T-helper 17 cell (primary cell): ENCODE data around the gene DPM3. TPM values are rescaled to one million over a fixed set of nuclear protein-coding genes. Genes with fewer than 3 reads are reported as not detected.
"Not testable (repeated sequence)": the region's sequence is repeated elsewhere in the genome, so short reads cannot be mapped to it uniquely, and the experiment has no call there.

ENCODE experiments used
- ATAC-seq: fragments of 150-1000 bp; cut with Tn5 transposase; 2 replicates; pipeline ENCODE4 v1.10.0; 2021; ENCODE audit warnings: mild to moderate bottlenecking, moderate library complexity
- DNase-seq, 3 donors: peaks; one replicate each; pipeline versions ENCODE4 v3.0.0 to v3.0.0-alpha.2; 2020 to 2021
- H3K9me3 ChIP-seq: one replicate; pipeline ENCODE4 v1.7.0; 2013; ENCODE audit warnings: low read length, mild to moderate bottlenecking; ENCODE audit not compliant: control insufficient read depth, poor library complexity, severe bottlenecking
- H3K27ac Mint-ChIP-seq: one replicate; pipeline ENCODE4 v1.8.0; 2022; ENCODE audit warnings: mild to moderate bottlenecking, moderate library complexity, mixed read lengths
- H3K27me3 Mint-ChIP-seq: one replicate; pipeline ENCODE4 v1.8.0; 2022; ENCODE audit warnings: mixed read lengths
- H3K36me3 Mint-ChIP-seq: one replicate; pipeline ENCODE4 v1.8.0; 2022; ENCODE audit warnings: low read depth, mixed read lengths
- H3K4me1 Mint-ChIP-seq: one replicate; pipeline ENCODE4 v1.8.0; 2022; ENCODE audit warnings: mild to moderate bottlenecking, mixed read lengths
- H3K4me3 Mint-ChIP-seq: one replicate; pipeline ENCODE4 v1.8.0; 2022; ENCODE audit warnings: mild to moderate bottlenecking, moderate library complexity, mixed read lengths
- total RNA-seq, 4 donors: library from RNA in 2 of 4; stranded (reverse) in 2 of 4; gene quantifications; one replicate each; pipeline ENCODE4 v1.2.3 and lab custom pipeline; 2022 to 2026

The DPM3 gene
- total RNA-seq, 2 donors from 2014 or later = 32.1 to 36.0 TPM

DNA sequence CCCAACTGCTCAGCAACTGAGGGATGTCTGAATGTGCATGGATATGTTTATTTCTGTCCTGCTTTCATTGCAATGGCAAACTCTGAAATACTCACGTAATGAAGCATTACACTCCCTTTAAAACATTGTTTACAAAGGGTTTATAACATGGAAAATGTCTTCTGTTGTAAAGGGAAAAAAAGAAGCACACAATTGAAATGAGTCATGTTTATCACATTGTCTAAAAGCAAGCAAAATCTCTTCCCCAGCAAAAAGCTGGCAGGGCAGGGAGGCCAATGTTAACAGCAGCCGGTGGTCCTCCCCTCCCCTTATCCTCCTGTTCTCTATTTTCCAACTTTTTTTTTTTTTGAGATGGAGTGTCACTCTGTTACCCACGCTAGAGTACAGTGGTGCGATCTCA, 16.5 kb downstream of the DPM3 start:
- H3K36me3 Mint-ChIP-seq = no peaks in the 10 kb centered on the region
- H3K9me3 ChIP-seq = no peaks in the 10 kb centered on the region
- ATAC-seq (no peak), DNase-seq (no peak)
- H3K4me3 Mint-ChIP-seq = no peak overlapping the region
- no peak overlapping the region for H3K27ac Mint-ChIP-seq
- H3K4me1 Mint-ChIP-seq = peaks cover 17% of the 10 kb centered on the region
- H3K27me3 Mint-ChIP-seq = peaks cover 26% of the 10 kb centered on the region

DNA sequence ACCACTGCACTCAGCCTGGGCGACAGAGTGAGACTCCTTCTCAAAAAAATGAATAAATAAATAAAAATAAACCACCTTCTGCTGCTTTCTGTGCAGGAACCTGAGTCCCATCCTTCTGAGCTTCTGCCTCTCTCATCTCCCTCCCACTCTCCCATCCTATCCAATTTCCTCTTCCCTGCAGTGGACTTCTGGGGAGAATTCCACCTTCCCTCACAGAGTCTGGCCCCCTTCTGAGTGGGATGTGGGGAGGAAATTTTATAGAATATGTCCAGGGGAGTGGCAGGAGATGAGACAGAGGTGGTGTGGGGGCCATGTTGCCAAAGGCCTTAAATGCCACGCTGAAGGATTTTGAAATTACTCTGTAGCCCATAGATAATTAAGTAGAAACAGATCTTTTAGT, 18.0 kb downstream of the DPM3 start:
- no peak for ATAC-seq

DNA sequence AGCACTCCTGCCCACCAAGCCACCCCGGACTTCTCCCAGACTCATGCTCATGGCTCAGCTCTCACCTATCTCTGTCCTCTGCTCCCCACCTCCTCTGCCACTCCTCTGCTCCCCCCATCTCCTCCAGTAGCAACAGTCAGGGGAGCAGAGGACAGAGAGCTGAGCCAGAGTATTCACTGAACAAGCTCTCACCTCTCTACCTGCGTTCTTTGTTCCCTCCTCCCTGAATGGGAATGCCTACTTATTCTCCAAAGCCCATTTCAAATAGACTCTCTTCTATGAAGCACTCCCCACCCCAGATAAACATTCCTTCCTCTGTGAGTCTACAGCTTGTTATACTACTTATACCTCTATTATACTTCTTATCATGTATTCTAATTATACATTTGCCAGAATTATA, 19.1 kb downstream of the DPM3 start:
- Mint-ChIP-seq H3K27me3 (peaks cover 15% of the 10 kb centered on the region), H3K4me3 (no peak overlapping the region), H3K36me3 (no peaks in the 10 kb centered on the region), H3K4me1 (no peaks in the 10 kb centered on the region), H3K27ac (no peak overlapping the region)
- no peaks in the 10 kb centered on the region for H3K9me3 ChIP-seq
- DNase-seq = no peak
- ATAC-seq = no peak

More for the DNA sequence above, 18.0 kb downstream of the DPM3 start:
- no peak overlapping the region for H3K4me3 Mint-ChIP-seq
- H3K4me1 Mint-ChIP-seq = peaks cover 7% of the 10 kb centered on the region
- H3K27ac Mint-ChIP-seq = no peak overlapping the region
- H3K9me3 ChIP-seq = no peaks in the 10 kb centered on the region
- no peaks in the 10 kb centered on the region for H3K36me3 Mint-ChIP-seq
- peaks cover 18% of the 10 kb centered on the region for H3K27me3 Mint-ChIP-seq
- no peak for DNase-seq

DNA sequence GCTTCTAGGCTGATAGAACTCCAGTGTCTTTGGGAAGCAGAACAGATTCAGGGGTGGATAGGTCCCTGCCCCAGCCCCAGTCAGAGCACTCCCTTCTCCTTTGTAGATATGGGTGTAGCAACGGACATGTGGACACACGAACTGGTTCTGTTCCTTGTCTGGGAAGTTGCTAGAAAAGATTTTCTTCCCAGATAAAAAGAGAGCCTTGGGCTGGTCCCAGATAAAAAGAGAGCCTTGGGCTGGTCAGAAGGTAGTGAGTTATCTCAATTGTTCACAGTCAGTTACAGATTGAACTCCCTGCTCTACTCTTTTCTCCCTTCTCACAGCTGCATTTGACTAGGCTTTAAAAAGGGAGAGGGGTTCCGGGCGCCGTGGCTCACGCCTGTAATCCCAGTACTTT, 20.1 kb downstream of the DPM3 start:
- DNase-seq (no peak), ATAC-seq (no peak)
- no peaks in the 10 kb centered on the region for H3K9me3 ChIP-seq
- no peak overlapping the region for H3K4me3 Mint-ChIP-seq
- H3K27ac Mint-ChIP-seq = no peak overlapping the region
- H3K36me3 Mint-ChIP-seq = no peaks in the 10 kb centered on the region
- H3K4me1 Mint-ChIP-seq = no peaks in the 10 kb centered on the region
- peaks cover 19% of the 10 kb centered on the region for H3K27me3 Mint-ChIP-seq

DNA sequence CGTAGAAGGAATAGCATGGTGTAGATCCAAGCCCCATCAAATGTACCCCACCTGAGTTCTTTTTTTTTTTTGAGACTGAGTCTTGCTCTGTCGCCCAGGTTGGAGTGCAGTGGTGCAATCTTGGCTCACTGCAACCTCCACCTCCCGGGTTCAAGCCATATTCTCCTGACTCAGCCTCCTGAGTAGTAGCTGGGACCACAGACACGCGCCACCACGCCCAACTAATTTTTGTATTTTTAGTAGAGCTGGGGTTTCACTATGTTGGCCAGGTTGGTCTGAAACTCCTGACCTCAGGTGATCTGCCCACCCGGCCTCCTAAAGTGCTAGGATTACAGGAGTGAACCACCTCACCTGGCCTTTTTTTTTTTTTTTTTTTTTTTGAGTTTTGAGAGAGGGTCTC, 22.2 kb downstream of the DPM3 start:
- not testable (repeated sequence) for H3K36me3 Mint-ChIP-seq, H3K9me3 ChIP-seq, H3K4me1 Mint-ChIP-seq, DNase-seq, H3K27ac Mint-ChIP-seq, ATAC-seq, H3K4me3 Mint-ChIP-seq
- peaks cover 23% of the 10 kb centered on the region for H3K27me3 Mint-ChIP-seq

DNA sequence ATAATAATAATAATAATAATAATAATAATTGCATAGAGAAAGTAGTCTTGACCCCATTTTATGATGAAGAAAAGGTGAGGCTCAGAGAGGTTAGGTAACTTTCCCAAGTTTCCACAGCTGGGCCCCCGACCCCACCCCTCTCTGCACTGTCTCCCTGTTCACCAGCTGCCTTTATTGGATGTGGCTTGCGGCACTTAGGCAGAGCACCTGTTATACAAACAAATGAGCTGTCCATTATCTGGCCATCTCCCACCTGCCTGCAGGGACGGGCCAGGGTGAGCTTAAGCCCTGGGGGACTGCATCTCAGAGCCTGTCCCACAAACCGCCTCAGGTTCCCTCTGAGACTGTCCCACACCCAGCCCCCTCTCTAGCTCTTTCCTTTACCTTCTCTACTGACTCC, 22.7 kb downstream of the DPM3 start:
- H3K9me3 ChIP-seq = no peaks in the 10 kb centered on the region
- Mint-ChIP-seq H3K36me3 (no peaks in the 10 kb centered on the region), H3K27ac (no peak overlapping the region), H3K4me1 (peaks cover 2% of the 10 kb centered on the region), H3K4me3 (no peak overlapping the region), H3K27me3 (peaks cover 23% of the 10 kb centered on the region)
- no peak for ATAC-seq
- no peak for DNase-seq

DNA sequence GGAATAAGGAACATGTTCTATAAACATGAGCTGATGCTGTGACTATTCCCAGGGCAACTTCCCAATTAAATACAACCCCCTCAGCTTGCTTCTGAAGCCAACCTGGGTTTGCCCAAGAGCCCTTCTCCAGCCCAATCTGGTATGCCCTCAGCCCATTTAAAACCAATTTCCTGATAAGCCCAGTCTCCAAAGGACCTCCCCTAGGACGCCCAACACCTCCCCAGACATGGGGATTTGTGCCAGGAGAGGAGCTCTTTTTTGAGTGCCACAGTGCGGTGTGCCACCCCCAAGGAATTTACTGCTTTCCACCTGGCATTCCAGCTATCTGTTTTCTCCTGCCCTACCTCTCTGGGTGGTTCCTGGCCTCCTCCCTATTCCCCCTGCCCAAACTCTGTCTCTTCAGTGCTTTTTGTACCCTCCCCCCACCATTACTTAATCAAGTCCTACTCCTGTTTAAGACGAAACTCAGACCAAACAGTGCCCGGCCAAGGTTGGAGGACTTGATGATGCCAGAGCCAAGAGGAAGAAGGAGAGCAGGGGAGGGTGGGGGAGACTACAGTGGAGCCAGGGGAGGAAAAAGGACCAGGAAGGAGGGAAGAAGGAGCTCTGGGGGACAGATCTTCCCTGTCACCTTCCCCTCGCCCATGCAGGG, 24.1 kb downstream of the DPM3 start:
- no peaks in the 10 kb centered on the region for H3K9me3 ChIP-seq
- Mint-ChIP-seq H3K36me3 (no peaks in the 10 kb centered on the region), H3K27ac (no peak overlapping the region), H3K27me3 (peaks cover 22% of the 10 kb centered on the region), H3K4me3 (no peak overlapping the region), H3K4me1 (peaks cover 2% of the 10 kb centered on the region)
- ATAC-seq (no peak), DNase-seq (no peak)

DNA sequence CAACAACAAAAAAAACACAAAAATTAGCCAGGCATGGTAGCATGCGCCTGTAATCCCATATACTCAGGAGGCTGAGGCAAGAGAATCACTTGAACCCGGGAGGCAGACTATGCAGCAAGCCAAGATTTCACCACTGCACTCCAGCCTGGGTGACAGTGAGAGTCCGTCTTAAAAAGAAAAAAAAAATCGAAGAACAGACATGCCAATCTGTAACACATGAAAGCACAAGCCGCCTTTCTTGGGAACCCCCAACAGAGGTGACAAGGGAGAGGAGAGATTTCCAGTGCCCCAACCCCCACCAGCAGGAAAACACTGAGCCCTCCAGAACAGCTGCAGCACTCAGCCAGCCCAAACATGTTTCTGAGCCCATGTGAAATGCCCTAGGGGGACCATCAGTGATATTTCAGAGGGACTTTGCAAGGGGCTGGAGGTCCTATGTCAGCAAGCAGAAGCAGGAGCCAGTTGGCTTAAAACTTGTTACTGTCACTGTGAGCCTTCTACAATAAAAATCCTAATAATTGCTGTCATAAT, 26.8 kb downstream of the DPM3 start:
- DNase-seq (no peak), ATAC-seq (no peak)
- H3K27ac Mint-ChIP-seq = no peak overlapping the region
- no peaks in the 10 kb centered on the region for H3K9me3 ChIP-seq
- peaks cover 18% of the 10 kb centered on the region for H3K27me3 Mint-ChIP-seq
- no peak overlapping the region for H3K4me3 Mint-ChIP-seq
- H3K36me3 Mint-ChIP-seq = no peaks in the 10 kb centered on the region
- peaks cover 6% of the 10 kb centered on the region for H3K4me1 Mint-ChIP-seq

DNA sequence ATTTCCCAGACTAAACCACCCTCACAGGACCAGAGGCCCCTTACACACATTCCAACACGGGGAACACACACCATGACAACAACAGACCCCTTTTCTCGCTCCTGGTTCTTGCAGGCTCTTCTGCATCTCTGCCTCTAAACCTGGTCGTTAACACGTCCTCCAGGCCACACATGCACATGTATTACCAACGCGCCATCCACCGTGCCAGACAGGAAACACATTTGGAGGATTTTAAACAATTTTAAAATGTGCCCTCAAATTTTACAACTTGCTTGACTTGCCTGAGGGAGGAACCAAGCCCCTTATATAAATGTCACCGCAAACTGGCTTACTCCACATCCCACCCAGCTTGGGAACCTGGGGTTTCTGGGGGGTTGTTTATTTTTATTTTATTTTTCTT, 29.5 kb downstream of the DPM3 start:
- no peaks in the 10 kb centered on the region for H3K36me3 Mint-ChIP-seq
- DNase-seq (no peak), ATAC-seq (no peak)
- no peaks in the 10 kb centered on the region for H3K9me3 ChIP-seq
- no peak overlapping the region for H3K27ac Mint-ChIP-seq
- H3K4me3 Mint-ChIP-seq = no peak overlapping the region
- H3K4me1 Mint-ChIP-seq = peaks cover 6% of the 10 kb centered on the region
- H3K27me3 Mint-ChIP-seq = peaks cover 11% of the 10 kb centered on the region

DNA sequence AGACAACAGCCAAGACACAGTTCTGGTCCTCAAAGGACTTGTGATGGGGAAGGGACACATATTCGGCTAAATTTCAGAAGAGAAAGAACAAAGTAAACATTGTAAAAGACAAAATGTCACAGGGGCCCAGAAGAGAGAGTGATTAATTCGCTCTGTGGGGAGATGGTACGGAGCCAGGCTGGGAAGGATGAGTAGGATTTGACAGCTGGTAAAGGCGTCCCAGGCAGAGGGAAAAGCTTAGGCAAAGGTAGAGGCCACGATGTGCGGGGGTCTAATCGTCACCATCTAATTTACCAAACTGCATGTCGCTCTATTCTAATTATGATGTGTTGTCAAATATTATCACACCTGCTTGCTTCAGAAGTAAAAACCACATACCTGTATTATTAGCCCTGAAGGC, 29.9 kb downstream of the DPM3 start:
- Mint-ChIP-seq H3K27me3 (peaks cover 15% of the 10 kb centered on the region), H3K36me3 (peaks cover 3% of the 10 kb centered on the region)
- H3K9me3 ChIP-seq = no peaks in the 10 kb centered on the region

DNA sequence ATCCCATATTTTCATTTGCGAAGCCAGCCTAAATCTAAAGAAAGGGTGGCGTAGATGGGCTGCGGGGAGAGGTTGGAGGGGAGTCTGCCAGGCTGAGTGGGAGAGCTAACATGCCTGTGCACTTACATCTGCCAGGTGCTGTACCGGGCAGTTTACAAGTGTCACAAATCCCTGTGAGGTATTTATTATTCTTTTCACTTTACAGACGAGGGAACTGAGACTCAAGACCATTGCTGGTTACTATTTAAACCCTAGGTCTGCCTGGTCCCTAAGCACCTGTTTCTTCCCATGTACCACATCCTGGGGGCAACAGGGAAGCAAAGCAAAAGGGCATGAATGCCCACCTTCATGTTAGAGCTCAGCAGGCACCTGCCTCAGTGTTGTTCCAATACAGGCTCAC, 32.0 kb downstream of the DPM3 start:
- Mint-ChIP-seq H3K4me3 (no peak overlapping the region), H3K4me1 (peaks cover 4% of the 10 kb centered on the region), H3K36me3 (peaks cover 3% of the 10 kb centered on the region), H3K27ac (no peak overlapping the region), H3K27me3 (peaks cover 17% of the 10 kb centered on the region)
- DNase-seq (no peak), ATAC-seq (no peak)
- H3K9me3 ChIP-seq = no peaks in the 10 kb centered on the region

More for the DNA sequence above, 29.9 kb downstream of the DPM3 start:
- ATAC-seq (no peak), DNase-seq (no peak)
- Mint-ChIP-seq H3K27ac (no peak overlapping the region), H3K4me3 (no peak overlapping the region), H3K4me1 (peaks cover 6% of the 10 kb centered on the region)

DNA sequence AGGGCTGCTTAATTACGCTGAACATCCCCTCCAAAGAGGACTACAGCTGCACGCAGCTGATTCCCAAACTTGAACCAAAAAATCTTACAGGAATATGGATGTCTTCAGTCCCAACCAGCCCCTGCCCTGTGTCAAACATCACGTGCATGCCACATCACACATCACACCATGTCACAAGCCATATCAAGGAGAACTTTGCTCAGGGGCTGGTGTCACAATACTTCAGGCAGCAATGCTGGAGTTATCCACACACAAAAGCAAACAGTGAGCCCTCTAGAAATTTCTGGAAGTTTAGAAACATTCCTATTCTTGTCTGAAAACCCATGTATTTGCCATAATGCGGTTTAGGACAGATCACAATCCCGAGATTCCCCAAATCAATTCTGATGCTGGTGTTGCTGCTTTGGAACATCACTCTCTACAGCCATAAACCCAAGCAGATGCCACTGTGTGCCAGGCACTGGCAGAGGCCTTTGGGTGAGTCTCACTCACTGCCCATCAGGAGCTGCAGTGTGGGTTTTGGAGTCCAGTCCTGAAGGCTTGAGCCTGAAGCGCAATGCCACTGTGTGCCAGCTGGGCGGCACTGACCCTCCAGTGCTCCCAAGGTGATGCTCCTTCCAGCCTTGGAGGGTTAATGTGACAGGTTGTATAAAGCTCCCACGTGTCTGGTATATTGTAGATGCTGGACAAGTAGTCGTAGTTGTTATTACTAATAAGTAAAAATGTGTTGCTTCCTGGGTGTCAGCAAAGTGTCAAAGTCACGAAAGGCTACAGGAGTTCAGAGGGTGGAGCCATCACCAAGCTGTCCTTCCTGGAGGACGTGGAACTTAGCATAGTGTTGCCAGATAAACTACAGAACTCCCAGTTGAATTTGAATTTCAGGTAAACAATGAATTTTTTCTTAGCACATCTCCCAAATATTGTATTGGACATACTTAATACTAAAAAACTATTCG, 32.7 kb downstream of the DPM3 start:
- ATAC-seq (no peak), DNase-seq (no peak)
- H3K4me1 Mint-ChIP-seq = peaks cover 4% of the 10 kb centered on the region
- peaks cover 3% of the 10 kb centered on the region for H3K36me3 Mint-ChIP-seq
- H3K27ac Mint-ChIP-seq = no peak overlapping the region
- peaks cover 17% of the 10 kb centered on the region for H3K27me3 Mint-ChIP-seq
- H3K4me3 Mint-ChIP-seq = no peak overlapping the region
- H3K9me3 ChIP-seq = no peaks in the 10 kb centered on the region

DNA sequence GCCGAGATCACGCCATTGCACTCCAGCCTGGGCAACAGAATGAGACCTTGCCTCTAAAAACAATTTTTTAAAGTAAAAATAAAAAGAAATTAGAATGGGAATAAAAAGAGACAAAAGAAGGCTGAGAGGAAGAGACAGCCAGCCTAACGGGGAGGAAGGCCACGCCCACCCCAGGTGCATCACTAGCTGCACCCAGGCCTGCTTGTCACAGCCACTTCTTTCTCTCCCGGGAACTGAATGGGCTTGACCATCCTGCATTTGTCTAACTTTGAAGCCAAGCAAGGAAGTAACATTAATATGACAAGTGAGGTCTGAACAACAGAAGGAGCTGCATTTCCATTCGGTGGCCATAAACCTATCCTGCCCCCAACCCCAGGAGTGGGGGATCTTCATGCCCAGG, 33.5 kb downstream of the DPM3 start:
- ATAC-seq = no peak
- Mint-ChIP-seq H3K27me3 (peaks cover 17% of the 10 kb centered on the region), H3K36me3 (peaks cover 3% of the 10 kb centered on the region), H3K4me3 (no peak overlapping the region), H3K27ac (no peak overlapping the region), H3K4me1 (peaks cover 4% of the 10 kb centered on the region)
- H3K9me3 ChIP-seq = no peaks in the 10 kb centered on the region
- no peak for DNase-seq
